Calu3 (cell line): ENCODE results near the gene TMEM151B. TPM values are rescaled to one million over a fixed set of nuclear protein-coding genes. Genes with fewer than 3 reads are reported as not detected.

Source experiments
- BruUV-seq: library from RNA; stranded (reverse); fragments of 400-500 nt; replicated peaks from 2 replicates; lab custom pipeline; 2021; lab: Mats Ljungman, UMichigan
- CTCF ChIA-PET: fragments of 300-600 bp; sonication (Branson Sonifier 250); formaldehyde crosslinking; loops from one replicate; lab custom pipeline; 2022; ENCODE audit warnings: antibody characterized with exemption; lab: Charles Lee
- DNase-seq: peaks from one replicate; pipeline ENCODE4 v3.0.0; 2022
- H3K27ac Mint-ChIP-seq: one replicate; pipeline ENCODE4 v1.8.0; 2022; ENCODE audit warnings: mixed read lengths; ENCODE audit not compliant: unreplicated experiment
- H3K27me3 Mint-ChIP-seq: one replicate; pipeline ENCODE4 v1.8.0; 2022; ENCODE audit warnings: mixed read lengths; ENCODE audit not compliant: unreplicated experiment
- H3K36me3 Mint-ChIP-seq: one replicate; pipeline ENCODE4 v1.8.0; 2022; ENCODE audit warnings: mild to moderate bottlenecking, moderate library complexity, mixed read lengths; ENCODE audit not compliant: insufficient read depth, unreplicated experiment
- H3K4me1 Mint-ChIP-seq: one replicate; pipeline ENCODE4 v1.8.0; 2022; ENCODE audit warnings: mild to moderate bottlenecking, low read depth, mixed read lengths; ENCODE audit not compliant: unreplicated experiment
- H3K4me3 Mint-ChIP-seq: one replicate; pipeline ENCODE4 v1.8.0; 2022; ENCODE audit warnings: mild to moderate bottlenecking, low read depth, moderate library complexity, mixed read lengths; ENCODE audit not compliant: unreplicated experiment
- H3K9me3 Mint-ChIP-seq: one replicate; pipeline ENCODE4 v1.8.0; 2022; ENCODE audit warnings: low read depth, mixed read lengths; ENCODE audit not compliant: unreplicated experiment
- CTCF ChIP-seq: fragments of 200-600 bp; IDR thresholded peaks from one replicate; pipeline ENCODE4 v1.8.0; 2022; ENCODE audit warnings: antibody characterized with exemption; ENCODE audit not compliant: unreplicated experiment
- intact Hi-C: fragments of 100-400 bp; cut with micrococcal nuclease; formaldehyde crosslinking; loops from one replicate; pipeline ENCODE4 v1.10.0; 2022; ENCODE audit not compliant: unreplicated experiment
- total RNA-seq: library from RNA; stranded (reverse); gene quantifications from 2 replicates; pipeline ENCODE4 v1.2.3, GENCODE V29; 2022

The TMEM151B gene
- total RNA-seq, 1 experiment from 2014 or later = not detected

DNA sequence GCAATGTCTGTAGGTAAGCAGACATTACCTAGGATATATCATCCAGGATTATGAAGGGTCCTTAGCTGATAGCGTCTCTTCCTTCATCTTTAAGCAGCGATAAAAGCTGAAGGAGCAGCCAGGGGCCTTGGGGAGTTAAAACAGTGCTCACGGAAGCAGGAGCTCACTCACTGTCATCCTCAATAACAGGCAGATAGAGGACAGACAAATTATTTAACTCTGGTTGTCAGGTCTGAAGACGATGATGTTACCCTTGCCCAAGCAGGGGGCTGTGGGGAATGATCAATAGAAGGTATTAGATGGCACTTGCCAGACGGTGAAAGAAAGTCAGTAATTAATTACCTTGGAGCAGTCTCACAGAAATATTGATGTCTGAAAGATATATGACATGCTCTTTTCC is 59.6 kb downstream of the TMEM151B start:
- Mint-ChIP-seq H3K27me3 (peaks cover 92% of the 10 kb centered on the region), H3K36me3 (no peaks in the 10 kb centered on the region), H3K9me3 (no peaks in the 10 kb centered on the region), H3K27ac (no peak overlapping the region), H3K4me3 (no peak overlapping the region), H3K4me1 (no peaks in the 10 kb centered on the region)
- CTCF ChIA-PET = interaction anchor here (0.6 to 1.2 kb wide), 3 partner anchors 10 to 41 kb away, joined by 3 read pairs; no protein-coding TSS in a partner anchor
- no peak for TF ChIP-seq CTCF
- intact Hi-C loops = no loop called here
- BruUV-seq = no TSS peak
- no peak for DNase-seq

GRCh38 chr6:44332585-44332984 is 62.3 kb downstream of the TMEM151B start:
- Mint-ChIP-seq H3K27me3 (peaks cover 92% of the 10 kb centered on the region), H3K4me1 (no peaks in the 10 kb centered on the region), H3K4me3 (no peak overlapping the region), H3K27ac (no peak overlapping the region), H3K36me3 (no peaks in the 10 kb centered on the region), H3K9me3 (no peaks in the 10 kb centered on the region)
- intact Hi-C loops = no loop called here
- no peak for TF ChIP-seq CTCF
- CTCF ChIA-PET = interaction anchor here (0.6 kb wide), 1 partner anchor 81 kb away, joined by 3 read pairs; no protein-coding TSS in a partner anchor
- no peak for DNase-seq
- BruUV-seq = no TSS peak

GRCh38 chr6:44333273-44333919 is 63.1 kb downstream of the TMEM151B start:
- no peaks in the 10 kb centered on the region for H3K4me1 Mint-ChIP-seq
- intact Hi-C loops = no loop called here
- H3K9me3 Mint-ChIP-seq = no peaks in the 10 kb centered on the region
- CTCF ChIA-PET = no interaction called here
- BruUV-seq = no TSS peak
- H3K27me3 Mint-ChIP-seq = peaks cover 89% of the 10 kb centered on the region
- DNase-seq = no peak
- H3K4me3 Mint-ChIP-seq = no peak overlapping the region
- no peaks in the 10 kb centered on the region for H3K36me3 Mint-ChIP-seq
- TF ChIP-seq CTCF = no peak
- H3K27ac Mint-ChIP-seq = no peak overlapping the region

DNA sequence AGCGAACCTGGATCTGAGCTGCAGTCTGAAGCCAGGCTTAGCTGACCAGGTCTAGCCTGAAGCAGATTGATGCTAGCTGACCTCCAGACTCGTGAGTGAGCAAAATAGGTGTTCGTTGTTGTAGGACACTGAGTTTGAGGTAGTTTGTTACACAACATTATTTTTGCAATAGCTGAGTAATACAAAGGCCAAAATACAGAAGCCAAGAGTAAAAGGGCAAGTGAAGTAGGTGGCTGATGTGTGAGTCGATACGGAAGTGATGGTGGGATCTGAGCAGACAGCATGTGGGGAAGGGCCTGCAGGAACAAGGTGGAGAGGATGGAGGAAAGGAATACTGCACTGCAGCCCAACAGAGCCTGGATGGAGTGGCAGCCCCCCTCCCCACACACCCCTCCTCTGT is 63.7 kb downstream of the TMEM151B start:
- Mint-ChIP-seq H3K9me3 (no peaks in the 10 kb centered on the region), H3K27me3 (peaks cover 83% of the 10 kb centered on the region), H3K4me3 (no peak overlapping the region), H3K36me3 (no peaks in the 10 kb centered on the region), H3K27ac (no peak overlapping the region), H3K4me1 (no peaks in the 10 kb centered on the region)
- CTCF ChIA-PET = no interaction called here
- no peak for DNase-seq
- no peak for TF ChIP-seq CTCF
- no TSS peak for BruUV-seq
- intact Hi-C loops = no loop called here
